Measurements from ENCODE around the gene DPP10. TPM values are rescaled to one million over a fixed set of nuclear protein-coding genes. Genes with fewer than 3 reads are reported as not detected.

DPP10 gene
- total RNA-seq, 4 donors from 2014 or later: 3.3 to 6.6 (median 4.7) TPM

DNA sequence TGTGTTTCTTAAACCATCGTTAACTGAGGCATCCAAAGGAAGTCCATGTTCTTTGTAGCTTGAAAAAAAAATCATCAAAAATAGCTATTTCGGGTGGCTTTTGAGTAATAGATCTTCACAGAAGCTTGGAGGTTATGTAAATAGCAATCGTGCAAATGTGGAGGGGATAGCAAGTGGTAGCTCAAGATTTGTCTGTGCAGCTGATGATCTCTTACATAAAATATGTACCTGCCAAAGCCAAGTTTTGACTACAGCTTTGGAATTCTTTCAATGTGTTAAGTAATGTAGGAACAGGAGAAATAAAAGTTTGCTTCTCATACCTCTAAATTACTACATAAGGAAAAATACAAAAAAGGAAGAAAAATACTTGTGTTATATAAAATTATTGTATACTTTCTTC is 1432.0 kb downstream of the DPP10 start:
- intact Hi-C loops (cut with DNase I): no loop called here
- Histone ChIP-seq H3K36me3 (no peaks in the 10 kb centered on the region), H3K4me3 (no peak overlapping the region), H3K27me3 (no peaks in the 10 kb centered on the region), H3K4me1 (no peaks in the 10 kb centered on the region), H3K27ac (replicated peaks in 1 of 4) (no peak overlapping the region), H3K9me3 (no peaks in the 10 kb centered on the region)
- DNase-seq (ENCODE audit: extremely low spot score): no peak
- TF ChIP-seq POLR2AphosphoS5 (IDR thresholded peaks at IDR 0.05): no peak
- TF ChIP-seq CTCF (IDR thresholded peaks at IDR 0.05): no peak
- no peak for TF ChIP-seq EP300 (IDR thresholded peaks at IDR 0.05)
- TF ChIP-seq POLR2A (IDR thresholded peaks at IDR 0.05; ENCODE audit: low read depth): no peak
- 44% methylated on average over 3 of the region's 3 CpGs for WGBS

- 77% methylated on average over 1 of the region's 1 CpG for WGBS
Measured at GRCh38 chr2:115880558-115880957, 1438.1 kb downstream of the DPP10 start.

DNA sequence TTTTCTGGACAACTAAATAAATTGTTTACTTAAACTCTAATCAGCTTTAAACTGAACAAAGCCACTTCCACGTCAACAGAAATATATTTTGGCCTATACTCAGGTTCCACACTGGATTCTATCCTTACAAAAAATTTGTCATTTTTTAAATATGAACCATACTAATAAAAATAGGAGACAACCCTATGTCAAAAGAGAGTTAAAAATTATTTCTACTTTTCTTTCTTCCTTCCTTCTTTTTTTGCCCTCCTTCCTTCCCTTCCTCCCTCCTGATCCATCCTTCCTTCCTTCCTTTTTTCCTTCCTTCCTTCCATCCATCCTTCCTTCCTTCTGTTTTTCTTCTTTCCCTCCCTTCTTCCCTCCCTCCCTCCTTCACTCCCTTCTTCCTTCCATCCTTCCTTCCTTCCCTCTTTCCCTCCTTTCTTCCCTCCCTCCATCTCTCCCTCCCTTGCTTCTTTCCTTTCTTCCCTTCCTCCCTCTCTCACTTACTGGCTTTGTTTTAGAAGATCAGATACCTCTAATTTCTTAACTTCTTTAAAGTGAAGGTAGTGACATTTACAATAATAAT is 1444.9 kb downstream of the DPP10 start:
- Histone ChIP-seq H3K4me3 (no peak overlapping the region), H3K4me1 (no peaks in the 10 kb centered on the region), H3K27me3 (no peaks in the 10 kb centered on the region), H3K27ac (replicated peaks in 1 of 4) (no peak overlapping the region), H3K36me3 (no peaks in the 10 kb centered on the region), H3K9me3 (peaks cover 0 to 10% (median 2%) of the 10 kb centered on the region in 4 donors)
- intact Hi-C loops (cut with DNase I): no loop called here
- WGBS: 41% methylated on average over 1 of the region's 1 CpG
- TF ChIP-seq POLR2AphosphoS5 (IDR thresholded peaks at IDR 0.05) (no peak), POLR2A (IDR thresholded peaks at IDR 0.05; ENCODE audit: low read depth) (no peak), EP300 (IDR thresholded peaks at IDR 0.05) (no peak), CTCF (IDR thresholded peaks at IDR 0.05) (no peak)
- DNase-seq (ENCODE audit: extremely low spot score): no peak

More at GRCh38 chr2:115880558-115880957, 1438.1 kb downstream of the DPP10 start:
- H3K4me1 ChIP-seq: no peaks in the 10 kb centered on the region
- TF ChIP-seq POLR2AphosphoS5 (IDR thresholded peaks at IDR 0.05): no peak
- no peak for TF ChIP-seq EP300 (IDR thresholded peaks at IDR 0.05)
- no peak for TF ChIP-seq POLR2A (IDR thresholded peaks at IDR 0.05; ENCODE audit: low read depth)
- TF ChIP-seq CTCF (IDR thresholded peaks at IDR 0.05): no peak
- H3K4me3 ChIP-seq: no peak overlapping the region
- H3K27ac ChIP-seq (replicated peaks in 1 of 4): no peak overlapping the region
- DNase-seq (ENCODE audit: extremely low spot score): no peak
- intact Hi-C loops (cut with DNase I): no loop called here
- H3K27me3 ChIP-seq: no peaks in the 10 kb centered on the region
- no peaks in the 10 kb centered on the region for H3K36me3 ChIP-seq
- no peaks in the 10 kb centered on the region for H3K9me3 ChIP-seq

Small RNAs within 50 kb of the gene (small RNA-seq; reads per million reads assigned to genes)
- gene RNU2-41P: 0 to 0.34 (median 0.08) reads per million in 3 donors

Measured in esophagus muscularis mucosa (tissue), 4 donors.